ENCODE measurements around the gene UNC13D. TPM values are rescaled to one million over a fixed set of nuclear protein-coding genes. Genes with fewer than 3 reads are reported as not detected.
"Not testable (repeated sequence)": the region's sequence is repeated elsewhere in the genome, so short reads cannot be mapped to it uniquely, and the experiment has no call there.

Gene UNC13D
- total RNA-seq, 2 experiments from 2014 or later, result 136 to 144 TPM

DNA sequence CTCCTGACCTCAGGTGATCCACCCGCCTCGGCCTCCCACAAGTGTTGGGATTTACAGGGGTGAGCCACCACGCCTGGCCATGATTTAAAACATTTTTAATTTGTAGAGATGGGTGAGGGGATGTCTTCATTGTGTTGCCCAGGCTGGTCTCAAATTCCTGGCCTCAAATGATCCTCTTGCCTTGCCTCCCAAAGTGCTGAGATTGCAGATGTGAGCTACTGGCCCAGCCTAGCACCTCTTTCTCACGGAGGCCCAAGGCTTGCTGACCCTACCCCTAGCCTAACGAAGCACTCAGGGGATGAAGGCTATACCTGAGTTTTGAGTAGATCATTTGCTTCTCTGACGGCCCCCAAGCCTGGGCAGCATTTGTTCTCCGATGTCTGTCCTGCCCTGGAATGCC, 33.0 kb downstream of the UNC13D start:
- ATAC-seq (no peak), DNase-seq (no peak)
- Mint-ChIP-seq H3K36me3 (ENCODE audit: low read depth) (peaks cover 2% of the 10 kb centered on the region), H3K4me3 (no peak overlapping the region), H3K27me3 (no peaks in the 10 kb centered on the region), H3K9me3 (no peaks in the 10 kb centered on the region), H3K4me1 (ENCODE audit: low read depth) (peaks cover 4% of the 10 kb centered on the region), H3K27ac (no peak overlapping the region)
- TF ChIP-seq, protein P1, sequence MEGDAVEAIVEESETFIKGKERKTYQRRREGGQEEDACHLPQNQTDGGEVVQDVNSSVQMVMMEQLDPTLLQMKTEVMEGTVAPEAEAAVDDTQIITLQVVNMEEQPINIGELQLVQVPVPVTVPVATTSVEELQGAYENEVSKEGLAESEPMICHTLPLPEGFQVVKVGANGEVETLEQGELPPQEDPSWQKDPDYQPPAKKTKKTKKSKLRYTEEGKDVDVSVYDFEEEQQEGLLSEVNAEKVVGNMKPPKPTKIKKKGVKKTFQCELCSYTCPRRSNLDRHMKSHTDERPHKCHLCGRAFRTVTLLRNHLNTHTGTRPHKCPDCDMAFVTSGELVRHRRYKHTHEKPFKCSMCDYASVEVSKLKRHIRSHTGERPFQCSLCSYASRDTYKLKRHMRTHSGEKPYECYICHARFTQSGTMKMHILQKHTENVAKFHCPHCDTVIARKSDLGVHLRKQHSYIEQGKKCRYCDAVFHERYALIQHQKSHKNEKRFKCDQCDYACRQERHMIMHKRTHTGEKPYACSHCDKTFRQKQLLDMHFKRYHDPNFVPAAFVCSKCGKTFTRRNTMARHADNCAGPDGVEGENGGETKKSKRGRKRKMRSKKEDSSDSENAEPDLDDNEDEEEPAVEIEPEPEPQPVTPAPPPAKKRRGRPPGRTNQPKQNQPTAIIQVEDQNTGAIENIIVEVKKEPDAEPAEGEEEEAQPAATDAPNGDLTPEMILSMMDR (IDR thresholded peaks at IDR 0.05), result no peak
- CTCF ChIA-PET, result interaction anchor here (1.8 kb wide), 1 partner anchor 19 kb away, joined by 4 read pairs; no protein-coding TSS in a partner anchor
- intact Hi-C loops (cut with micrococcal nuclease), result no loop called here
- POLR2A ChIA-PET, result interaction anchor here (0.9 to 1.4 kb wide), 3 partner anchors 9 to 36 kb away, joined by 3 to 4 read pairs (median 3); no protein-coding TSS in a partner anchor

DNA sequence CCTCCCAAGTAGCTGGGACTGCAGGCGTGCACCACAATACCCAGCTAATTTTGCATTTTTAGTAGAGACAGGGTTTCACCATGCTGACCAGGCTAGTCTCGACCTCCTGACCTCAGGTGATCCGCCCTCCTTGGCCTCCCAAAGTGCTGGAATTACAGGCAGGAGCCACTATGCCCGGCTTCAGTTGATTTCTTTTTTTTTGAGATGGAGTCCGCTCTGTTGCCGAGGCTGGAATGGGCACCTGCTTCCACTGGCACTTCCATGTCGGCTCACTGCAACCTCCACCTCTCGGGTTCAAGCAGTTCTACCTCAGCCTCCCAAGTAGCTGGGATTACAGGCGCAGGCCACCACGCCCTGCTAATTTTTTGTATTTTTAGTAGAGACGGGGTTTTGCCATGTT, 33.4 kb downstream of the UNC13D start:
- intact Hi-C loops (cut with micrococcal nuclease), result not testable (repeated sequence)

DNA sequence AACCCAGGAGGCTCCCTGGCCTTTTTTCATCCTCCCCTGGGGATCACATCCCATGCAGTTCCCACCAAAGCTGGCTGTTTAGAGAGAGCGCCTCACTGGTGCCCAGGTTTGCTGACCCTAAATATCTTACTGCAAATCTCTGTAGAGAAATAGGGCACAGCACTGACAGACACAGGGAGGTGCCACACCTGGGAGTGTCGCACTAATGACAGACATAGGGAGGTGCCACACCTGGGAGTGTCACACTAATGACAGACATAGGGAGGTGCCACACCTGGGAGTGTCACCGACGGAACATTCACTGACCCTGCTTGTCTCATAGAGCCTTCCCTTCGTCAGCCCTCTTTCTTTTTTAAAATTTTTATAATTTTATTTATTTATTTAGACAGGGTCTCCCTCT, 34.0 kb downstream of the UNC13D start:
- Mint-ChIP-seq H3K27ac (no peak overlapping the region), H3K27me3 (no peaks in the 10 kb centered on the region), H3K4me1 (ENCODE audit: low read depth) (peaks cover 4% of the 10 kb centered on the region), H3K4me3 (no peak overlapping the region), H3K36me3 (ENCODE audit: low read depth) (no peaks in the 10 kb centered on the region), H3K9me3 (no peaks in the 10 kb centered on the region)
- TF ChIP-seq, protein P1 (IDR thresholded peaks at IDR 0.05), result no peak
- DNase-seq (no peak), ATAC-seq (no peak)
- intact Hi-C loops (cut with micrococcal nuclease), result no loop called here
- CTCF ChIA-PET, result no interaction called here
- POLR2A ChIA-PET, result interaction anchor here (0.7 kb wide), 1 partner anchor 36 kb away, joined by 4 read pairs; no protein-coding TSS in a partner anchor

More for the DNA sequence above, 33.4 kb downstream of the UNC13D start:
- not testable (repeated sequence) for DNase-seq; H3K27me3 Mint-ChIP-seq; H3K4me3 Mint-ChIP-seq; H3K4me1 Mint-ChIP-seq (ENCODE audit: low read depth); ATAC-seq; H3K36me3 Mint-ChIP-seq (ENCODE audit: low read depth); H3K9me3 Mint-ChIP-seq; H3K27ac Mint-ChIP-seq
- ChIA-PET CTCF (interaction anchor here (1.8 kb wide), 1 partner anchor 19 kb away, joined by 4 read pairs; no protein-coding TSS in a partner anchor), POLR2A (interaction anchor here (0.7 to 1.4 kb wide), 4 partner anchors 8 to 36 kb away, joined by 3 to 4 read pairs (median 4); no protein-coding TSS in a partner anchor)

DNA sequence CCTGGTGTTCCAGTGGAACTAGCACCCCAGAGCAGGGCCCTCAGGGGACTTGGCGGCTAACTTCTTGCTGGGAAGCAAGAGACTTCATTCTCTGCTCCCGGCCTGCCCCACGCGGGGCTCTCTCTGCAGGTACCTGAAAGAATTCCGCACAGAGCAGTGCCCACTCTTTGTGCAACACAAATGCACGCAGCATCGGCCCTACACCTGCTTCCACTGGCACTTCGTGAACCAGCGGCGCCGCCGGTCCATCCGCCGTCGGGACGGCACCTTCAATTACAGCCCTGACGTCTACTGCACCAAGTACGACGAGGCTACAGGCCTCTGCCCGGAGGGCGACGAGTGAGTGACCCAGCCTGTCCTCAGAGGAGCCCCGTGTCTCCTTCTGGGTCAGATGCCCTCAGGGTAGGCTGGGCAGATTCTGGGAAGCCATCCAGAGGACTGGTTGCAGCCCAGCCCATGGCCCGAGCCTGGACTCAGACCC, 34.5 kb downstream of the UNC13D start:
- no peaks in the 10 kb centered on the region for H3K9me3 Mint-ChIP-seq
- H3K27ac Mint-ChIP-seq, result no peak overlapping the region
- ChIA-PET CTCF (interaction anchor here (0.7 to 0.9 kb wide), 2 partner anchors 45 to 68 kb away, joined by 3 read pairs; partner anchors contain the start of gene GALK1), POLR2A (no interaction called here)
- intact Hi-C loops (cut with micrococcal nuclease), result no loop called here
- H3K27me3 Mint-ChIP-seq, result no peaks in the 10 kb centered on the region
- H3K4me1 Mint-ChIP-seq (ENCODE audit: low read depth), result peaks cover 4% of the 10 kb centered on the region
- no peaks in the 10 kb centered on the region for H3K36me3 Mint-ChIP-seq (ENCODE audit: low read depth)
- TF ChIP-seq, protein P1 (IDR thresholded peaks at IDR 0.05), result no peak
- ATAC-seq (no peak), DNase-seq (no peak)
- H3K4me3 Mint-ChIP-seq, result no peak overlapping the region

DNA sequence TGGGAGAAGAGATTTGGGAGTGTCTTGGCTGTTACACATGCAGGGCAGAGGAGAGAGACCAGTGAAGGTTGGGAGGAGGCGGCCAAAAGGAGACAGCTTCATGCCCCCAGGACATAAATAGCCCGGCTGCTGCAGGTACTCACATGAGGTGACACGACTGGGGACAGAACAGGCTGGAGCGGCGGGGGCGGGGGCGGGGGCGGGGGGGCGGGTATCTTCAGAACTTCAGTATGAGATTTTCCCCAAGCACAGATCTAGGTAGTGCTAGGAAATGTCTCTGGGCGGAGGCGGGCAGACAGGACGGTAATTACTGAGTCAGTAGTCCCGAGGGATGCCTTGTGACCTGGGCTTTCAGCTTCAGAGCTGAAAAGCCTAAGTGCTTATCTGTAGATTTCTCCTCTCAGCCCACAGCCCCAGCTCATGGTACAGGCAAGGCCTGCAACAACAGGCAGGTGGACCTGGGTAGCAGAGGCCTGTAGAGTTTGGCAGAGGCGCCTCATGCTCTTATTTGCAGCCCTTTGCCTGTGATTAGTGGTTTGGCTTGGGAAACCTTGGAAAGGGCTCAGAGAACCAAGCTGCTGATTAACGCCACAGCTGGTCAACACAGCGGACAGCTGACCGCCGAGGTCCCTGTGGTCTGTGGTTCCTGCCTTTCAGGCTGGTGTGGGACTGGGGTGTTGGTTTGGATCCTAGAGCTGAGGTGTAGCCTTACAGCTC, 35.1 kb downstream of the UNC13D start:
- ATAC-seq, result no peak
- POLR2A ChIA-PET, result no interaction called here
- intact Hi-C loops (cut with micrococcal nuclease), result no loop called here
- CTCF ChIA-PET, result interaction anchor here (0.7 to 1.1 kb wide), 3 partner anchors 21 to 69 kb away, joined by 3 read pairs; partner anchors contain the start of gene GALK1
- Mint-ChIP-seq H3K36me3 (ENCODE audit: low read depth) (no peaks in the 10 kb centered on the region), H3K9me3 (no peaks in the 10 kb centered on the region), H3K4me3 (no peak overlapping the region), H3K4me1 (ENCODE audit: low read depth) (peaks cover 7% of the 10 kb centered on the region), H3K27me3 (no peaks in the 10 kb centered on the region), H3K27ac (no peak overlapping the region)
- TF ChIP-seq, protein P1 (IDR thresholded peaks at IDR 0.05), result no peak
- DNase-seq, result no peak
